ENCODE measurements around the gene TMEM52. TPM values are rescaled to one million over a fixed set of nuclear protein-coding genes. Genes with fewer than 3 reads are reported as not detected.

The TMEM52 gene
- polyA plus RNA-seq, 1 donor from 2014 or later = 0.89 TPM

- Histone ChIP-seq H3K27ac (ENCODE audit: low read length) (no peak overlapping the region), H3F3A (ENCODE audit: insufficient read depth, low read length, poor library complexity, severe bottlenecking) (no peaks in the 10 kb centered on the region), H3K79me2 (replicated peaks; ENCODE audit: insufficient read depth, low read length) (no peaks in the 10 kb centered on the region), H3K4me3 (ENCODE audit: low read length) (no peak overlapping the region), H3K4me2 (ENCODE audit: low read length) (no peak overlapping the region), H2AFZ (ENCODE audit: low read depth, low read length) (no peak overlapping the region), H3K27me3 (ENCODE audit: insufficient read depth, low read depth, low read length) (no peaks in the 10 kb centered on the region), H3K36me3 (ENCODE audit: insufficient read depth, low read length) (no peaks in the 10 kb centered on the region), H3K9me3 (ENCODE audit: low read length) (no peaks in the 10 kb centered on the region), H4K20me1 (ENCODE audit: insufficient read depth) (no peaks in the 10 kb centered on the region), H3K9ac (ENCODE audit: low read length) (no peak overlapping the region), H3K9me2 (ENCODE audit: insufficient read depth, low read length) (no peaks in the 10 kb centered on the region)
- no peak for TF ChIP-seq TAF1 (IDR thresholded peaks at IDR 0.05; ENCODE audit: low read depth)
- TF ChIP-seq POLR2AphosphoS5 (IDR thresholded peaks at IDR 0.05) = no peak
These were observed 9.4 kb upstream of the TMEM52 start for GRCh38 chr1:1928231-1929101.

GRCh38 chr1:1927751-1928150, 8.7 kb upstream of the TMEM52 start:
- no peaks in the 10 kb centered on the region for H3F3A ChIP-seq (ENCODE audit: insufficient read depth, low read length, poor library complexity, severe bottlenecking)
- H3K9me2 ChIP-seq (ENCODE audit: insufficient read depth, low read length) = no peaks in the 10 kb centered on the region
- H3K27me3 ChIP-seq (ENCODE audit: insufficient read depth, low read depth, low read length) = no peaks in the 10 kb centered on the region
- H3K27ac ChIP-seq (ENCODE audit: low read length) = no peak overlapping the region
- no peak overlapping the region for H3K9ac ChIP-seq (ENCODE audit: low read length)
- H2AFZ ChIP-seq (ENCODE audit: low read depth, low read length) = no peak overlapping the region
- H3K4me2 ChIP-seq (ENCODE audit: low read length) = no peak overlapping the region
- H3K36me3 ChIP-seq (ENCODE audit: insufficient read depth, low read length) = no peaks in the 10 kb centered on the region
- H3K9me3 ChIP-seq (ENCODE audit: low read length) = no peaks in the 10 kb centered on the region
- H4K20me1 ChIP-seq (ENCODE audit: insufficient read depth) = no peaks in the 10 kb centered on the region
- TF ChIP-seq EP300 (conservative IDR thresholded peaks at IDR 0.05; ENCODE audit: poor library complexity, severe bottlenecking) = no peak
- no peak for TF ChIP-seq RAD21 (conservative IDR thresholded peaks at IDR 0.05)
- no peak for TF ChIP-seq POLR2AphosphoS5 (IDR thresholded peaks at IDR 0.05)
- no peak for TF ChIP-seq REST (IDR thresholded peaks at IDR 0.05; ENCODE audit: borderline replicate concordance)
- no peak for TF ChIP-seq TAF1 (IDR thresholded peaks at IDR 0.05; ENCODE audit: low read depth)
- TF ChIP-seq CTCF (IDR thresholded peaks at IDR 0.05; ENCODE audit: poor library complexity, severe bottlenecking) = no peak
- TF ChIP-seq EZH2 (IDR thresholded peaks at IDR 0.05; ENCODE audit: borderline replicate concordance, insufficient read depth, low read length, poor library complexity, severe bottlenecking) = no peak
- no peak for TF ChIP-seq MXI1 (conservative IDR thresholded peaks at IDR 0.05; ENCODE audit: poor library complexity, severe bottlenecking)
- no peak for TF ChIP-seq SMC3 (conservative IDR thresholded peaks at IDR 0.05; ENCODE audit: poor library complexity)
- no peaks in the 10 kb centered on the region for H3K79me2 ChIP-seq (replicated peaks; ENCODE audit: insufficient read depth, low read length)
- H3K4me3 ChIP-seq (ENCODE audit: low read length) = no peak overlapping the region
